ENCODE data around the gene KLHDC4.

Gene KLHDC4

DNA sequence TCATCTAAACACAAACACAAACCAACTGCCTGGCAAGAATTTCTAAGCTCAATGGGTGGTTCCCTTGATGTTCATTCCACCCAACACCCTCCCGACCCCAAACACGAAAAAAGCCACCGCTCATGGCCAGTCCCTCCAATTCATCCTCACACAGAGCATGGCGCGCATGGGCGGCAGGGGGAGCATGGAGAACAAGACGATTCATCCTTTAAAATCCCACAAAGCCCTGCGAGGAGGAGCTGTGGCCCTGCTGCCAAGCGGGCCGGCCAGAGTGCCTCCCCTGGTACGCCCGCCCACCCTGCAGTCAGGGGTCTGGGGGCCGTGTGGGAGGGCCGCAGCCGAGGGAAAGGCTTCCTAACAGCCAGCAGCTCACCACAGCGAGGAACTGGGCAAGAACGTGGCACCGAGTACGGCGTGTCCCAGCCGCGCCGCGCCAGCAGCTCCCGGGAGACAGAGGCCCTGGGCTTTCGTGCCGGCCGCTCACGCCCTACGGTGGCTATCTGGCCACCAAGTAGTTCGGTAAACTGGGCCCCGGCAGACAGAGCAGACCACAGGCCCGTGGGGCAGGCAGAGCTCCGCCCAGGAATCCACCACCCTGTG is 60.9 kb downstream of the KLHDC4 start:
- peak in 7 of 10 donors; percentile 50 to 90 (median 57) for DNase-seq
- intact Hi-C loops (cut with DNase I) = loop anchor here (1.0 kb wide), 1 partner anchor 63 kb away; no protein-coding TSS in a partner anchor

DNA sequence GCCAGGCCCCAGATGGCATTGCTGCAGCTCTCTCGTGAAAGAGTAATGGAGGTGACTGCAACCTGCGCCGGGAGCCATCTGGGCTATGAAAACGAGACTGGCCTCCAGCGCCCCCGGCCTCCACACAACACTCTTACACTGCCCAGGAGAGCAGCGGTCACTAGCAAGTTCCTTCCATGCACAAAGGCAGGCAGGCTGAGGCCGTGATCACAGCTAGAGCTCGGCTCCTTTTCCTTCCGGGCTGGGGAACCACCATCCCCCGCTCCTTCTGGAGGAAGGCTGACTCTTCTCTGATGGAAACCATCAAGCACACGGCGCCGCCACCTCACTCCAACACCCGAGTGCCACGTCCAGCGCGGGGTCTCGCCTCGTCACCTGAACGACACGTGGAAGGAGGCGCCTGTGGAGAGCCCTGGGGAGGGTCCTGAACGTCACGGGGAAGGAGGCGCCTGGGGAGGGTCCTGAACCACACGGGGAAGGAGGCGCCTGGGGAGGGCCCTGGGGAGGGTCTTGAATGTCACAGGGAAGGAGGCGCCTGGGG is 61.9 kb downstream of the KLHDC4 start:
- peak in 2 of 10 donors; percentile 35 to 58 for DNase-seq

DNA sequence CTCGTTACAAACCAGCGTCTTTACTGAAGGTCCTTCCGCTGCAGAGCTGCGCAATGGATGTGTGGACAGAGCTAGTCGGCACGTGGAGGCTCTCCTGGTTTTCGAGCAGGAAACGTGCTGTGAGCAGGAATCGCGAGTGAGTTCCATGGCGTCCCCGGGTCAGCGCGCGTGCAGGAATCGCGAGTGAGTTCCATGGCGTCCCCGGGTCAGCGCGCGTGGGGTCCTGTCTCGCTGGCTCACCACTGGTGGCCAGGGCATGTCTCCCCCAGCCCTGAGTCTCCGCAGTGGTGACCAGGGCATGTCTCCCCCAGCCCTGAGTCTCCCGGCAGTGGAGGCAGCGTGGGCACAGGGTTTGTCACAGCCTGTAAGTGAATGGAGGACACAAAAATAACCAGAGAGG is 62.7 kb downstream of the KLHDC4 start:
- intact Hi-C loops (cut with DNase I) = no loop called here
- no peak for DNase-seq

More for the DNA sequence above, 61.9 kb downstream of the KLHDC4 start:
- intact Hi-C loops (cut with DNase I) = no loop called here

DNA sequence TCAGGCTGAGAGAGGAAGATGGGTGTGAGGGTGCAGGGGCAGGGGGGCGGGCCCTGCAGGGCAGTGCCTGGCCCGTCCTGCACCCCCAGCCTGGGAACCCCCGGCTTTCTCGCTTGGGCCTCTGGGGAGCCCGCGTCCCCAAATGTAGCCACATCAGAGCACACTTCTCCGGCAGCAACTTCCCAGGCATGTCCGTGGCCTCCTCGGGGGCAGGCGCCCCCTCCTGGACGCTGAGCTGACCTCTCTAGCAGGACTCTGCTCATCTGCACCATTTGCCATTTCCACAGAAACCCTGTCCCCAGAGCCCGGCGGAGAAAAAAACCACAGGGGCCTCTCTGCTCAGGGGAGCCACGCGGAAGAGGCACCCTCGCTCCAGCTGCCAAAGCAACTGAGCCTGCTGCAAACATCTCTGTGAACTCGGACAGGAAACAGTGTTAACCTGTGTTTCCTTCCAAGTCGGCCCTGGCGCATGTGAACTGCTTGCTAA is 63.4 kb downstream of the KLHDC4 start:
- intact Hi-C loops (cut with DNase I) = no loop called here

DNA sequence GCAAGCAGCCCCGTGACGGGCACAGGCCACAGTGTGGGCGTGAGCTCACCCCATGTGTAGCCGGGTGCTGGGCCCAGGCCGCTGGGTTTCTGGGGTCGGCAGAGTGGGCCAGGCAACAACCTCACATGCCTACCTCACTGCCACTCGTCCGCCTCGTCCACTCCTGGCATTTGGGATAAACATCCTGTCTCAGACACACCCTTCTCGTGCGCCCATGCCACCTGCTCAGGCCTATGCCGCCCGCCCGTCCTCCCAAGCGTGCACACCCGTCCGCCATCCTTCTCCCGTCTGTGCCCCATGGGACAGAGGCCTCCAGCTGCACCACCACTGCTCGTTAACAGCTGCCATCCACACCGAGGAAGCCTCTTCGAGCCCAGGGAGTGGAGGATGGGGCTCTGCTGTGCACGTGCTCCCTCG is 64.3 kb downstream of the KLHDC4 start:
- intact Hi-C loops (cut with DNase I) = no loop called here
- DNase-seq = no peak

More for the DNA sequence above, 63.4 kb downstream of the KLHDC4 start:
- no peak for DNase-seq

DNA sequence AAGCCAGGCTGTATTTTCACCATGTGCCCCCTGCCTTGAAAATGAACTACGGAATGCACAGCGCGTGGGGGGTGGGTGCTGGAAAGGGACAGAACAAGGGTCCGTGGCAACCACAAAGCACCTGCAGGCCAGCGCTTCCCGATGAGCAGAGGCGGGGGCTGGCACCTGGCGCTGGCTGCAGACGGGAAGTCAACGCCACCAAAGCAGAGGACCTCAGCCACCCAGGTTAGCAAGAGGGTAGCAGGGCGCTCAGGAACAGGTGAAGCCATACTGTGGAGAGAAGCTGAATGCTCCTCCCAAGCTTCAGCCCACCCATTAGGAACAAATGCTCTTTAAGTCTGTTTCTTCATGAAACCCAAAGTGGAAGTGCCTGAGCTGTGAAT is 64.7 kb downstream of the KLHDC4 start:
- DNase-seq = no peak
- intact Hi-C loops (cut with DNase I) = no loop called here

DNA sequence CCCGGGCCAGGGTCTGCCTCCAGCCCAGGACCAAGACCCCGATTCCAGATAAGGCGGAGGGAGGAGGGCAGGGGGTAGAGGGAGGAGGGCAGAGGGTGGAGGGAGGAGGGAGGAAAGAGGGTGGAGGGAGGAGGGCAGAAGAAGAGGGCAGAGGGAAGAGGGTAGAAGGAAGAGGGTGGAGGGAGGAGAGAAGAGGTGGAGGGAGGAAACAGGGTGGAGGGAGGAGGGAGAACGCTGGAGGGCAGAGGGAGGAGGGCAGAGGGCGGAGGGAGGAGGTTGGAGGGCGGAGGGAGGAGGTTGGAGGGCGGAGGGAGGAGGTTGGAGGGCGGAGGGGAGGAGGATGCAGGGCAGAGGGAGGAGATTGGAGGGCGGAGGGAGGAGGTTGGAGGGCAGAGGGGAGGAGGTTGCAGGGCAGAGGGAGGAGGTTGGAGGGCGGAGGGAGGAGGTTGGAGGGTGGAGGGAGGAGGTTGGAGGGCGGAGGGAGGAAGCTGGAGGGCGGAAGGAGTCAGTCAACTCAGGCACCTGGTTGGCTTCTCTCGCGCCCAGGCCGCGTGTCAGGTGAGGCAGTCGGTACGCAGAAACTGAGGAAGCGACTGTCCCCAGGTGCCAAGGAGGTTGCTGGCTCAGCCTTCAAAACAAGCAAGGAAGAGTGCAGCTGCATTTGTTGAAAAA is 65.2 kb downstream of the KLHDC4 start:
- DNase-seq = no peak
- intact Hi-C loops (cut with DNase I) = no loop called here

DNA sequence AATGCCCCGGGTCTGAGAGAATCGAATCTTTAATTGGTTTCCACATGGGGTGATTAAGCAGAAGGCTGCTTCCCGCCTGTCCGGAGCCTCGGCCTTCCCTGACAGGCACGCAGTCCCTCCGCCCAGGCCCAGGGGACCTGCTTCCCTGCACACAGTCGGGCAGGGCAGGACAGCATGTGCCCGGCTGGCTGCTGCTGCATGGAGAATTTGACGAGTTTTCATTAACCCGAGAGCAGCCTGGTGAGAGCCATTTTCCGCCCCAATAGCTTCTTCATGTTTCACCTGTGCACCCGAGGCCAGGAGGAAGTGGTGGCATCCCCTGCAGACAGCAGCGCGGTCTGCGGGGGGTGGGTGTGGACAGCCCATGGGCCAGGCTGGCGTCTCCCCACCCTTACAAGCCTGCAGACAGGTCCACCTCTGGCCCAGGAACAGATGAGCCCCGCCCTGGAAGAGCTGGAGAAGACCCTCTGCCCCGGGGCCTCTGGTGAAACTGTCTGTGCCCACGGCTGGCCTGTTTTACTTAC is 67.0 kb downstream of the KLHDC4 start:
- intact Hi-C loops (cut with DNase I) = no loop called here
- no peak for DNase-seq

DNA sequence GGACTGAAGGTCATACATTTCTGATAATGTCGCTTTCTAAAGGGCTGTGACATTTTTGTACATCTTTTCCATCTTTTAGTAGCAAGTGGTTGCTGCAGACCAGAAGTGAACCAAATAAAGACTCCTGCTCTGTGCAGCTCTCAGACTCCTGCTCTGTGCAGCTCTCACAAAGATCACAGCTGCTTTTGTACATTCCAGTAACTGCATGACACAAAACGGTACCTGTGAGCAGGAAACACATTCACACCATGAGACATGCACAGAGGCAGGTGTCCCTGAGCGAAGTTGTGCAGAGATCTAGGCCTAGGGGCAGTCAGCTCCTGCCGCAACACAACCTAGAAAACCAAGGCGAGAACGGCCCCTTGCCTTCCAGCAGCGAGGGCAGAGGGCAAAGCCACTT is 67.5 kb downstream of the KLHDC4 start:
- intact Hi-C loops (cut with DNase I) = no loop called here
- DNase-seq = no peak

DNA sequence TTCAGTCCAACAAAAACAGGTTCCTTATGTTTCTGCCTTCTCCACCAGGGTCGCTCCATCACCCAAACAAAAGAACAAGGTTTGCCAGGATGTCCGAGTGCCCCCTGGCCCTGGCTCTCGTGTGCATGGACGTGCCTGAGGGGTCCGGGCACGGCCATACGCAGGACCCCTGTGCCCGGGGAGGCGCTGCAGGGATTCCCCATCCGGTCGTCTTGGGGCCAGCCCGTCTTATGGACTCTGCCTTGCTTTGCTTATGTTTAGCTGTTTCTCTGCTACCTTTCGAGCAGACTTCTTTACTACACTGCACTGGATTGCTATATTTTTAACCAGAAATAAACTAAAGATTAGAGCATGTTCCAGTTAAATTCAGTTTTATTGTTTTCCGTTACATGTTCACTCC is 68.0 kb downstream of the KLHDC4 start:
- no peak for DNase-seq
- intact Hi-C loops (cut with DNase I) = no loop called here

DNA sequence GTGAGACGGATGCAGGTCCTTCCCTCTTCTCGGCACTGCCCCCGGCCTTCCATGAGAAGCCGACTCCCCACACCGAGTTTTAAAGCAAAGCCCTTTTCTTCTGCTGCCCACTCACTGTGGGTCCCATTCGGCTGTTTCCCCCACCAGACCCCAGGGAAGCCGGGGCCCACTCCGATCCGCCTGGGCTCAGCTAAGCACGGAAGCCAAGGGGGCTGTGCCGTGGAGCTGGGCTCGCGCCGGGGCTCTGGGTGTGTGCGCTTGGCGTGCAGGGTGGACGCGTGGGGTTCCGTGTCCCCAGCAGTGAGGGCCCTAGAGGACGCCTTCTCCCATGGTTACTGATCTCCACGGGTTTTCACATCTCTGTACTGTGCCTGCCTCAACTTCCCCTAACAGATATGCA is 68.5 kb downstream of the KLHDC4 start:
- no peak for DNase-seq
- intact Hi-C loops (cut with DNase I) = no loop called here

DNA sequence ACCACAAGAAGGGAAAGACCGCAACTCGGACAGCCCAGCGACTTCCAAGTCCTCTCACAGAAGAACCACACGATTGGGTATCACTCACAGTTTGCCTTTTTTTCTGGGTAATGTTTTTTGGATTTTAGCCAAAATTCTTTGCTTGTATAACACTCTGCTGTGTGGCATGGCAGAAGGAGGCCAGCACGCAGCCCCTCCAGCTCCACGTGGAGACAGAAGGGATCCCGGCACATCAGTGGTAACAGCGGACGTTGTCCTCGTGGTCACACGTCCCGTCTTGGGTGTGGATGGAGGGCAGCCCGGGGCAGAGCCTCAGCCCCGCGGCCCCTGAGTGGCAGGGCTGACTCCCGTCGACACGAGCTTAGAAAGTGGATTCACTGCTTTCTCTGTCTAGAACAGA is 69.1 kb downstream of the KLHDC4 start:
- DNase-seq = no peak
- intact Hi-C loops (cut with DNase I) = no loop called here

DNA sequence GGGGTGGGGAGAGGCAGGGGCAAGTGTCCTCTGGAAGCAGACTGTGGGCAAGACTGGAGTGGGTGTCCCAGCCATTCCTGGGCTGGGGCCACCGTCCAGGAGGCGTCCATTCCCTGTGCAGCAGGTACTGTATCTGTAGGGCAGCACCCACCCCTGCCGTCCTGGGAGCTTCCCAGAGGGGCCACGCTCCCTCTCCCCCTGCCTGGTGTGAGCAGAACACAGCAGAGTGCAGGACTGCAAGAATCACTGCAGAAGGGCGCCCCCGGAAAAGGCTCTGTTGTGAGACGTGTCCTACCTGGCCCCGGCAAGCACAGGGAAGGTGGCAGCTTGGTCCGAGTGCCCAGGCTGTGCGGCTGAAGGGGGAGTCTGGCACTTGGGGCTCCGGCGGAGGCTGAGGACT is 70.3 kb downstream of the KLHDC4 start:
- intact Hi-C loops (cut with DNase I) = no loop called here
- DNase-seq = no peak

DNA sequence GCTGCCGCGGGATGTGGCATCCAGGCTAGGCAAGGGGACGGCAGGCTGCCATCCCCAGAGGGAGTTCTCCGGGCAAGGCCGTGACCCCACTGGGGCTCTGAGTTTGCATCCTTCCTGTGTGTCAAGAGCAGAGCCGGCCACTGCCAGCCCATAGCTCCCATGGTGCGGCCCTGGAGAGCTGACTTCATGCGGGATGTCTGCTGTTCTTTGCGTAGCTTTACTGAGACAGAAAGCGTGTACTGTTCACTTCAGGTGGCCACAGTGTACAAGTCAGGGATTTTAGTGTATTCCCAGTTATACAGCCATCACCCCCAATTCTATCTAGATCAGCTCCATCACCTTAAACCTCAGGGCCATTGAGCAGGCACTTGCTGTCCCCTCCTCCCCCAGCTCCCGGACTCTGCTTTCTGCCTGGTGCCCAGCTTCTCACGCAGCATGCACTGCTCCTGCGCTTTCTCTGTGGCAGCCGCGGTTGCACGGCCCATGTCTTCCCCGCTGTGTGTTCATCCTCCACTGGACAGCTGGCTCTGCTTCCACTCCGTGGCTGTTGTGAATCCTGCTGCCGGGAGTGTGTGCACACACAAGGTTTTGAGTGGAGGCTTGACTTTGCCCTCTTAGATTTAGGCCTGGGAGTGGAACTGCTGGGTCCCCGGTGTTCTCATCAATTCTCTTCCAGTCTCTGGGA is 71.2 kb downstream of the KLHDC4 start:
- intact Hi-C loops (cut with DNase I) = no loop called here
- peak in 4 of 10 donors; percentile 41 to 93 (median 66) for DNase-seq

DNA sequence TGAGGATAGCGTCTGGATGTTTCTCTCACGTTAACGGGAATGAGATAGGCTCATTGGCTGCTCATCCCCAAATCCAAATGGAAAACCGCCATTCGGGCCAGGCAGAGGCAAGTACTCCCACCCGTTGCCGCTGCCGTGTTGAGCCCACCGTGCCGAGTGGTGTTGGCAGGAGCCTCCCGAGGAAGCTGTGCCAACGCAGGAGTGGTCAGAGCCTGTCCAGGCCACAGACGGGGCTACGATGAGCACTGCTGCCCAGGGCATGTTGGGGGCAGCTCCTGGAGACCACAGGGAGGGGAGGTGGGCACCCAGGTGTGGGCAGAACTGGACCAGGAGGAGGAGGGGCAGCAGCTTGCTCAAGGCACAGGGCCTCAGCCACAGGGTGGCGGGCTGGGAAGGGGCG is 72.0 kb downstream of the KLHDC4 start:
- no peak for DNase-seq
- intact Hi-C loops (cut with DNase I) = no loop called here

DNA sequence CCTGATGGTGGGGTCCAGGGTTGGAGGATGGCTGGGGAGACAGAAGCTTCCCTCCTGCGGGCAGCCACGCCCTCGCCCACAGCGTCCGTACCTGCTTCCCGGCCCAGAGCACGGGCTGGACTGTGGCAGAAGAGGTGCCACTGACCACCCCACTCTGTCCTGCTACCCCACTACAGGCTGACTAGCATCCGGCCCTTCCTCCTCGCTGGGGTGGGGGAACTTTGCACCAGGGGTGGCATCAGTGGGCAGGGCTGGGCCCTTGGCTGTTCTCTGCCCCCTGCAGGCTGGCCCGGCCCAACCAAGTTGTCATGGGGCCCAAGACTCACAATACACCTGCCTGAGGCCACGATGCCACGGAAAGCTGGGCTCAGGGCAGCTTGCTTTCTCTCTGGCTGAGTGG is 73.0 kb downstream of the KLHDC4 start:
- intact Hi-C loops (cut with DNase I) = no loop called here
- DNase-seq = no peak

DNA sequence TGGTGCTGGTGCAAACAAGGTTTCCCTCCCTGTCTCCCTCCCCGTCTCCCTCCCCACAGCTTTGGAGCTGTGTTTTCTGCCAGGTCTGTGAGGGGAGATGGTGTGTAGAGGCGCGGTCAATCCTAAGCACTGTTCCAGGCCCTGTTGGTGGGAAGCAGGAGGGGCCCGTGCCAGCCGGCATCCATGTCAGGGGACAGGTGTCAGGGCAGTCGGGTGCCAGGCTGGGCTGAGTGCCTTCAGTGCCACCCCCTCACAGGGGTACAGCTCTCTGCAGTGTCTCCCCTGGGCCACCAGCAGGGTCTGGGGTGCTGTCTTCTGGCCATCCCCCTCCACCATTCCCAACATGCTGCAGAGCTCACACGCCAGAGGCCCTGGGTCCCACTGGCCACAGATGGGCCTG is 73.6 kb downstream of the KLHDC4 start:
- intact Hi-C loops (cut with DNase I) = no loop called here
- DNase-seq = no peak

DNA sequence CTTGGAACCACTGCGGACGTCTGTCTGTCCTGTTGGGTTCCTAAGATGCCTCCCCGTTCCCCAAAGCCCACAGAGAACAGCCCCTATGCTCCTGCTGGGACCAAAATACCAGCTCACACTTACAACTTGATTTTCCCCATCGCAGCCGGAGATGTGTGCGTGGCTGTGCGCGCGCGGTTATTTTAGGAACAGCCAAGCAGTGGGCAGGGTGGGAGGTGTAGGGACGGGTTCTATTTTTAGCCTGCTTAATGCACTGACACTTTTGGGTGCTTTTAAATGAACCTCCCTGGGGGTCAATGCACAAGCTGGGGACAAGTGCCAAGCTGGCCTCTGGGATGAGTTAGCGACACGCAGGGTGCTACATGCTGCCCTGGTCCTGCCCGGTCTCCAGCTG is 74.1 kb downstream of the KLHDC4 start:
- intact Hi-C loops (cut with DNase I) = no loop called here

DNA sequence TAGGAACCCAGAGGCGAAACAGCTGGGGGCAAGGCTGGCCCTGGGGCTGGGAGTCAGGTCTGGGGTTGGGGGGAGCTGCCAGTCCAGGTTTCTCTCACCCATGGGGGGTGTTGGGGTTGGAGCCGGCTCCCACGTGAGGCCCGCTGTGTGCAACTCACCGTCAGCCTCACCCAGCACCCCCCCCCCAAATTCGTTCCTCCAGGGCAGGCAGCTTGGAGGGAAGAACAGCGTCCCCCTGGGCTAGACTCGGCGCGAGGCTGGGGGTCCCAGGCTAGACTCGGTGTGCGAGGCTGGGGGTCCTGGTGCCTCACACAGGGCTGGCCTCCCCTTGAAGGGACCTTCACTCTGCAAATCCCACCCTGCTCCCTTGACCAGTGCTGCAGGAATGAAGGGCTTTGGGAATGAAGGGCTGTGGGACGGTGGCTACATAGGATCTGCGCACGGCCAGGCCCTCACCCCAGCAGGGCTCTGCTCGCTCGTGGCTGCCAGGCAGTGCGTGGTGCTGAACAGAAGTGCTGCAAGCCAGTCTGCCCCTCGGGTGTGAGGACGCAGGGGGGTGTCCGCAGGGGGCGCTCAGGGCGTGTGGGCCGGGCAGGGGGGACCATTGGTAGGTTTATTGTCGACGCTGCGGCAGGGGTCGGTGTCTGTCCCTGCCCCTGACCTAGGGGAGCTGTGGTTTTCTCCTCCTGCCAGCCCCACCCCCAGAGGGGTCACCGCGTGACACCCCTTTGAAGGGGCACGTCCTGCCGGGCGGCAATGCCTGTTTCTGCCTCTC is 74.7 kb downstream of the KLHDC4 start:
- intact Hi-C loops (cut with DNase I) = no loop called here
- DNase-seq = no peak

More for the DNA sequence above, 74.1 kb downstream of the KLHDC4 start:
- DNase-seq = peak in 2 of 10 donors; percentile 62 to 90

DNA sequence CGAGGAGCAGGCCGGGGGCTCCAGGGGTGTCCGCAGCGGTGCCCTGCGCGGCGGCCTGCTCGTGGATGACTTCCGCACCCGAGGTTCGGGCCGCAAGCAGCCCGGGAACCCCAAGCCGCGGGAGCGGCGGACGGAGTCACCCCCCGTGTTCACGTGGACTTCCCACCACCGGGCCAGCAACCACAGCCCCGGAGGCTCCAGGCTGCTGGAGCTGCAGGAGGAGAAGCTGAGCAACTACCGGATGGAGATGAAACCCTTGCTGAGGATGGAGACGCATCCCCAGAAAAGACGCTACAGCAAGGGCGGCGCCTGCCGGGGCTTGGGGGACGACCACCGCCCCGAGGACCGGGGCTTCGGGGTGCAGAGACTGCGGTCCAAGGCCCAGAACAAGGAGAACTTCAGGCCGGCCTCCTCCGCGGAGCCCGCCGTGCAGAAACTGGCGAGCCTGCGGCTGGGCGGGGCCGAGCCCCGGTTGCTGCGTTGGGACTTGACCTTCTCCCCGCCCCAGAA is 75.8 kb downstream of the KLHDC4 start:
- no peak for DNase-seq

More for the DNA sequence above, 75.8 kb downstream of the KLHDC4 start:
- intact Hi-C loops (cut with DNase I) = no loop called here

All from posterior cingulate gyrus (tissue), 11 donors.